Endothelial cell of umbilical vein (primary cell): ENCODE data around the gene TMEM38A. TPM values are rescaled to one million over a fixed set of nuclear protein-coding genes. Genes with fewer than 3 reads are reported as not detected.

Experiments
- BruUV-seq: library from RNA; stranded (reverse); fragments of 400-500 nt; replicated peaks from 2 replicates; lab custom pipeline; 2021; lab: Mats Ljungman, UMichigan
- CTCF ChIA-PET: fragments of 300-600, 350-600 bp; sonication (Branson Sonifier 250); formaldehyde crosslinking; loops from one replicate; lab custom pipeline; 2021; ENCODE audit warnings: antibody characterized with exemption, inconsistent platforms; lab: Charles Lee
- POLR2A ChIA-PET: fragments of 300-600, 350-600 bp; sonication (Branson Sonifier 250); formaldehyde crosslinking; loops from one replicate; lab custom pipeline; 2021; ENCODE audit warnings: antibody characterized with exemption, inconsistent platforms; lab: Charles Lee
- DNase-seq: peaks from one replicate; pipeline ENCODE4 v3.0.0-alpha.2; 2011; ENCODE audit warnings: low read depth, low spot score
- FAIRE-seq: peaks from 2 replicates; lab custom pipeline; 2011; peaks lifted over from hg19 to GRCh38; lab: Jason Lieb, UNC
- H2AFZ ChIP-seq: 2 replicates; pipeline ENCODE4 v1.6.0; 2012; ENCODE audit warnings: low read depth, low read length, control low read depth, inconsistent platforms
- H3K27ac ChIP-seq: 2 replicates; pipeline ENCODE4 v1.5.1; 2011; ENCODE audit warnings: low read depth, mild to moderate bottlenecking, control low read depth, low read length, moderate library complexity; ENCODE audit not compliant: insufficient read depth
- H3K27me3 ChIP-seq, 2 experiments: 2 replicates each; pipeline versions ENCODE4 v1.6.0 to v1.6.1; 2011; ENCODE audit warnings: low read length in 2 of 2, mixed read lengths in 1 of 2; ENCODE audit not compliant: control insufficient read depth in 2 of 2, insufficient read depth in 2 of 2
- H3K36me3 ChIP-seq, 2 experiments: 2 replicates in 1 of 2; 3 replicates in 1 of 2; pipeline ENCODE4 v1.5.1; 2011; ENCODE audit warnings: low read length in 2 of 2, mild to moderate bottlenecking in 1 of 2, moderate library complexity in 1 of 2; ENCODE audit not compliant: control insufficient read depth in 2 of 2, insufficient read depth in 2 of 2; ENCODE audit errors: extremely low read depth in 1 of 2
- H3K4me1 ChIP-seq: 3 replicates; pipeline ENCODE4 v1.5.1; 2011; ENCODE audit warnings: mild to moderate bottlenecking, low read length; ENCODE audit not compliant: control insufficient read depth, insufficient read depth; ENCODE audit errors: extremely low read depth
- H3K4me2 ChIP-seq: 2 replicates; pipeline ENCODE4 v1.6.1; 2011; ENCODE audit warnings: low read length, control low read depth, mixed read lengths; ENCODE audit not compliant: insufficient read depth
- H3K4me3 ChIP-seq, 3 experiments: fragments of 200-600 bp in 1 of 3; sonication (generic), shearing (Covaris generic) in 1 of 3; replicated peaks in 1 of 3; 2 replicates each; pipeline ENCODE4 v1.5.1; 2011 to 2016; ENCODE audit warnings: control low read depth in 3 of 3, low read length in 3 of 3, mild to moderate bottlenecking in 2 of 3, inconsistent platforms in 1 of 3, low read depth in 1 of 3, moderate library complexity in 1 of 3; ENCODE audit not compliant: insufficient read depth in 1 of 3
- H3K79me2 ChIP-seq: 2 replicates; pipeline ENCODE4 v1.6.0; 2012; ENCODE audit warnings: low read length, inconsistent platforms; ENCODE audit not compliant: control insufficient read depth, insufficient read depth
- H3K9ac ChIP-seq: replicated peaks from 2 replicates; pipeline ENCODE3; 2011; ENCODE audit warnings: low read length, control low read depth; ENCODE audit not compliant: insufficient read depth; ENCODE audit errors: extremely low read depth
- H3K9me1 ChIP-seq: replicated peaks from 3 replicates; pipeline ENCODE4 v1.6.0; 2011; ENCODE audit warnings: mild to moderate bottlenecking, low read length; ENCODE audit not compliant: control insufficient read depth, insufficient read depth; ENCODE audit errors: extremely low read depth
- H3K9me3 ChIP-seq: replicated peaks from 2 replicates; pipeline ENCODE4 v1.5.1; 2012; ENCODE audit warnings: low read length, inconsistent platforms; ENCODE audit not compliant: control insufficient read depth, insufficient read depth
- H4K20me1 ChIP-seq: replicated peaks from 2 replicates; pipeline ENCODE3; 2011; ENCODE audit warnings: mild to moderate bottlenecking, low read length; ENCODE audit not compliant: control insufficient read depth, insufficient read depth; ENCODE audit errors: extremely low read depth
- EZH2 ChIP-seq: IDR thresholded peaks from 2 replicates; pipeline ENCODE4 v1.6.1; 2012; ENCODE audit warnings: borderline replicate concordance, low read depth, mild to moderate bottlenecking, moderate library complexity, low read length, inconsistent platforms; ENCODE audit not compliant: severe bottlenecking
- FOS ChIP-seq: IDR thresholded peaks from 2 replicates; pipeline ENCODE4 v1.6.1; 2011; ENCODE audit warnings: mild to moderate bottlenecking, low read length, moderate library complexity, borderline replicate concordance; ENCODE audit not compliant: insufficient read depth
- JUN ChIP-seq: IDR thresholded peaks from 2 replicates; pipeline ENCODE4 v1.6.1; 2011; ENCODE audit warnings: borderline replicate concordance, low read depth; ENCODE audit not compliant: insufficient read length, insufficient read depth
- POLR2A ChIP-seq: IDR thresholded peaks from 2 replicates; pipeline ENCODE4 v1.6.1; 2012; ENCODE audit warnings: low read depth, mild to moderate bottlenecking, control low read depth, low read length
- POLR2AphosphoS5 ChIP-seq: IDR thresholded peaks from 2 replicates; pipeline ENCODE4 v1.6.1; 2012; ENCODE audit warnings: low read depth, mild to moderate bottlenecking, control low read depth, low read length, moderate library complexity; ENCODE audit not compliant: insufficient read depth
- dilution Hi-C: fragments of 300-500 bp; cut with MboI; formaldehyde crosslinking; loops from one replicate; pipeline ENCODE4 v1.15.0; 2019; ENCODE audit warnings: low sequenced_read_pairs; ENCODE audit not compliant: extremely low pct_ligation_motif_present
- intact Hi-C: fragments of 100-400 bp; cut with micrococcal nuclease; formaldehyde crosslinking; loops from one replicate; pipeline ENCODE4 v1.10.0; 2022
- polyA plus RNA-seq, 4 experiments: library from polyadenylated mRNA; depleted of rRNA in 3 of 4; stranded (reverse) in 3 of 4; unstranded in 1 of 4; fragments of >200 nt; gene quantifications; 2 replicates each; pipeline versions ENCODE4 v1.2.1 to v1.2.3, GENCODE V29; 2011 to 2012; ENCODE audit warnings: missing spikeins in 1 of 4
- total RNA-seq: library from RNA; stranded (reverse); gene quantifications from 2 replicates; pipeline ENCODE4 v1.2.3, GENCODE V29; 2021
- TF ChIP-seq, protein P1 (sequence below): IDR thresholded peaks from 2 replicates; pipeline ENCODE4 v1.6.1; 2011; ENCODE audit not compliant: insufficient read depth, insufficient read length
- TF ChIP-seq, protein P2 (sequence below), 2 donors: IDR thresholded peaks; 1 replicate in 1 of 2; 2 replicates in 1 of 2; pipeline ENCODE4 v1.5.1; 2011; ENCODE audit warnings: low read length in 2 of 2, mild to moderate bottlenecking in 2 of 2, moderate library complexity in 2 of 2, control low read depth in 1 of 2, inconsistent platforms in 1 of 2, low read depth in 1 of 2; ENCODE audit not compliant: insufficient read depth in 1 of 2; ENCODE audit errors: extremely low read depth in 1 of 2

Gene TMEM38A
- total and polyA plus RNA-seq, 2 donors (not counting 3 experiments of a cell fraction or from before 2014, with no cell fraction given), result 1.6 TPM

DNA sequence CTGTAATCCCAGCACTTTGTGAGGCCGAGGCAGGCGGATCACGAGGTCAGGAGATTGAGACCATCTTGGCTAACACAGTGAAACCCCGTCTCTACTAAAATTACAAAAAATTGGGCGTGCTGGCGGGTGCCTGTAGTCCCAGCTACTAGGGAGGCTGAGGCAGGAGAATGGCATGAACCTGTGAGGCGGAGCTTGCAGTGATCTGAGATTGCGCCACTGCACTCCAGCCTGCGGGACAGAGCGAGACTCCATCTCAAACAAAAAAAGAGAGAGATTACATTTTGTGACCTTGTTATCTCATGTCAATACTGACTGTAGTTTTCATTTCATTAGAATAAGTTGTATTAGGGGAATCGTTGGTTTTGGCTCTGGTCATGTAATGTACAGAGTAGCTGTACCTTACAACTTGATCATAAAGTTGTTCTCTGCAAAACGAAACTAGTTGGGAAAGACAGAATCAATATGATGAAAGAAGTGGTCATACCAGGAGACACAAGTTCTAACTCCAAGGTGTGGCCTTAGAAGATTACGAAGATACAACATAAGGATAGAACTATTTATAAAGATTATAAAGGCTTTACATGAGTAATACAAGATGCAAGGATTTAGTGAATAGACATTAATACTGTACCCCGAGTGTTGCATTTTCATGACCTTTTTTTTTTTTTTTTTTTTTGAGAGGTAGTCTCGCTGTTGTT is 15.3 kb downstream of the TMEM38A start:
- dilution Hi-C loops (no loop called here), intact Hi-C loops (no loop called here)
- H3K79me2 ChIP-seq, result no peaks in the 10 kb centered on the region
- no peak overlapping the region for H3K27ac ChIP-seq
- DNase-seq (no peak), FAIRE-seq (no peak)
- no peak overlapping the region for H2AFZ ChIP-seq
- POLR2A ChIA-PET, result no interaction called here
- no TSS peak for BruUV-seq
- H3K4me3 ChIP-seq, result no peak overlapping the region
- no peaks in the 10 kb centered on the region for H3K9me1 ChIP-seq
- no peaks in the 10 kb centered on the region for H3K9me3 ChIP-seq
- H3K9ac ChIP-seq, result no peak overlapping the region
- no peaks in the 10 kb centered on the region for H3K27me3 ChIP-seq
- H3K4me1 ChIP-seq, result no peaks in the 10 kb centered on the region
- TF ChIP-seq, protein P1, sequence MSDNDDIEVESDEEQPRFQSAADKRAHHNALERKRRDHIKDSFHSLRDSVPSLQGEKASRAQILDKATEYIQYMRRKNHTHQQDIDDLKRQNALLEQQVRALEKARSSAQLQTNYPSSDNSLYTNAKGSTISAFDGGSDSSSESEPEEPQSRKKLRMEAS, result no peak
- CTCF ChIA-PET, result no interaction called here
- H3K4me2 ChIP-seq, result no peak overlapping the region
- H4K20me1 ChIP-seq, result no peaks in the 10 kb centered on the region
- H3K36me3 ChIP-seq, result no peaks in the 10 kb centered on the region

DNA sequence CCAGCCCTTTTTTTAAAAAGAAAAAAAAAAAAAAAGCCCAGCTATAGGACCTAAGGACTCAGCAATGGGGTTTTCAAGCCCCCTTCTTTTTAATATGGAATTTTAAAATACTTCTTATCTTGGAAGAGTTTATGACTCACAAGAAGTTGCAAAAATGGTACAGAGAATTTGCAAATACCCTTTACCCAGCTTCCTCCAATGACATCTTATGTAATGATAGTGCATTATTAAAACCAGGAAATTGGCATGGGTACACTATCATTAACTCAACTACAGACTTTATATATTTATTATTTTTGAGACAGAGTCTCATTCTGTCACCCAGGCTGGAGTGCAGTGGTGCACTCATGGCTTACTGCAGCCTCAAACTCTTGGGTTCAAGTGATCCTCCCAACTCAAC is 16.1 kb downstream of the TMEM38A start:
- ChIA-PET POLR2A (no interaction called here), CTCF (no interaction called here)
- H3K4me1 ChIP-seq, result no peaks in the 10 kb centered on the region
- no peak for TF ChIP-seq JUN
- TF ChIP-seq FOS, result no peak
- TF ChIP-seq POLR2AphosphoS5, result no peak
- TF ChIP-seq EZH2, result no peak
- TF ChIP-seq POLR2A, result no peak
- TF ChIP-seq, protein P1, result no peak
- TF ChIP-seq, protein P2, sequence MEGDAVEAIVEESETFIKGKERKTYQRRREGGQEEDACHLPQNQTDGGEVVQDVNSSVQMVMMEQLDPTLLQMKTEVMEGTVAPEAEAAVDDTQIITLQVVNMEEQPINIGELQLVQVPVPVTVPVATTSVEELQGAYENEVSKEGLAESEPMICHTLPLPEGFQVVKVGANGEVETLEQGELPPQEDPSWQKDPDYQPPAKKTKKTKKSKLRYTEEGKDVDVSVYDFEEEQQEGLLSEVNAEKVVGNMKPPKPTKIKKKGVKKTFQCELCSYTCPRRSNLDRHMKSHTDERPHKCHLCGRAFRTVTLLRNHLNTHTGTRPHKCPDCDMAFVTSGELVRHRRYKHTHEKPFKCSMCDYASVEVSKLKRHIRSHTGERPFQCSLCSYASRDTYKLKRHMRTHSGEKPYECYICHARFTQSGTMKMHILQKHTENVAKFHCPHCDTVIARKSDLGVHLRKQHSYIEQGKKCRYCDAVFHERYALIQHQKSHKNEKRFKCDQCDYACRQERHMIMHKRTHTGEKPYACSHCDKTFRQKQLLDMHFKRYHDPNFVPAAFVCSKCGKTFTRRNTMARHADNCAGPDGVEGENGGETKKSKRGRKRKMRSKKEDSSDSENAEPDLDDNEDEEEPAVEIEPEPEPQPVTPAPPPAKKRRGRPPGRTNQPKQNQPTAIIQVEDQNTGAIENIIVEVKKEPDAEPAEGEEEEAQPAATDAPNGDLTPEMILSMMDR (IDR thresholded peaks at IDR 0.05; ENCODE audit: extremely low read depth in 1 of 2, insufficient read depth in 1 of 2, low read depth in 1 of 2, low read length in 2 of 2), result no peak
- BruUV-seq, result no TSS peak
- no peak overlapping the region for H2AFZ ChIP-seq
- no peaks in the 10 kb centered on the region for H3K27me3 ChIP-seq
- H3K9me1 ChIP-seq, result no peaks in the 10 kb centered on the region
- FAIRE-seq (no peak), DNase-seq (no peak)
- H3K79me2 ChIP-seq, result no peaks in the 10 kb centered on the region
- intact Hi-C loops (no loop called here), dilution Hi-C loops (no loop called here)
- no peak overlapping the region for H3K4me3 ChIP-seq
- no peak overlapping the region for H3K9ac ChIP-seq
- H4K20me1 ChIP-seq, result no peaks in the 10 kb centered on the region
- no peaks in the 10 kb centered on the region for H3K9me3 ChIP-seq
- H3K4me2 ChIP-seq, result no peak overlapping the region
- no peak overlapping the region for H3K27ac ChIP-seq
- H3K36me3 ChIP-seq, result no peaks in the 10 kb centered on the region
